Astrocyte (in vitro differentiated cells and primary cell): ENCODE measurements around the gene SGCA. TPM values are rescaled to one million over a fixed set of nuclear protein-coding genes. Genes with fewer than 3 reads are reported as not detected.

Experiments
- DNase-seq: peaks from one replicate; pipeline ENCODE4 v3.0.0-alpha.2; 2010; ENCODE audit warnings: low read depth
- FAIRE-seq: peaks from 2 replicates; lab custom pipeline; 2011; peaks lifted over from hg19 to GRCh38; lab: Jason Lieb, UNC
- H2AFZ ChIP-seq: 2 replicates; pipeline ENCODE4 v1.6.0; 2012; ENCODE audit warnings: low read depth, low read length, inconsistent platforms
- H3K27ac ChIP-seq: 2 replicates; pipeline ENCODE4 v1.5.1; 2011; ENCODE audit warnings: low read depth, low read length, inconsistent platforms
- H3K27me3 ChIP-seq: 2 replicates; pipeline ENCODE4 v1.6.0; 2011; ENCODE audit warnings: low read length, inconsistent platforms; ENCODE audit not compliant: insufficient read depth
- H3K36me3 ChIP-seq: 2 replicates; pipeline ENCODE4 v1.5.1; 2011; ENCODE audit warnings: low read length, inconsistent platforms; ENCODE audit not compliant: insufficient read depth
- H3K4me1 ChIP-seq: 2 replicates; pipeline ENCODE4 v1.5.1; 2011; ENCODE audit warnings: low read length, inconsistent platforms; ENCODE audit not compliant: insufficient read depth
- H3K4me2 ChIP-seq: 2 replicates; pipeline ENCODE4 v1.6.0; 2012; ENCODE audit warnings: low read length, inconsistent platforms
- H3K4me3 ChIP-seq: 2 replicates; pipeline ENCODE4 v1.5.1; 2011; ENCODE audit warnings: low read depth, mild to moderate bottlenecking, low read length, inconsistent platforms; ENCODE audit not compliant: insufficient read depth
- H3K79me2 ChIP-seq: 2 replicates; pipeline ENCODE4 v1.6.0; 2012; ENCODE audit warnings: mild to moderate bottlenecking, low read length, inconsistent platforms; ENCODE audit not compliant: insufficient read depth
- H3K9ac ChIP-seq: 2 replicates; pipeline ENCODE4 v1.6.0; 2012; ENCODE audit warnings: mild to moderate bottlenecking, low read length, inconsistent platforms
- H3K9me3 ChIP-seq: 2 replicates; pipeline ENCODE4 v1.5.1; 2012; ENCODE audit warnings: low read depth, mild to moderate bottlenecking, low read length, inconsistent platforms; ENCODE audit not compliant: insufficient read depth
- H4K20me1 ChIP-seq: 2 replicates; pipeline ENCODE4 v1.6.0; 2012; ENCODE audit warnings: low read length, inconsistent platforms; ENCODE audit not compliant: insufficient read depth
- H3K27ac Mint-ChIP-seq: one replicate; pipeline ENCODE4 v1.8.0; 2021; ENCODE audit warnings: mild to moderate bottlenecking, mixed read lengths; ENCODE audit not compliant: unreplicated experiment
- H3K27me3 Mint-ChIP-seq: one replicate; pipeline ENCODE4 v1.8.0; 2021; ENCODE audit warnings: low read depth, mixed read lengths; ENCODE audit not compliant: unreplicated experiment
- H3K36me3 Mint-ChIP-seq: one replicate; pipeline ENCODE4 v1.8.0; 2021; ENCODE audit warnings: low read depth, mixed read lengths; ENCODE audit not compliant: unreplicated experiment
- H3K4me1 Mint-ChIP-seq: one replicate; pipeline ENCODE4 v1.8.0; 2021; ENCODE audit warnings: low read depth, mixed read lengths; ENCODE audit not compliant: unreplicated experiment
- H3K4me3 Mint-ChIP-seq: one replicate; pipeline ENCODE4 v1.8.0; 2021; ENCODE audit warnings: mild to moderate bottlenecking, moderate library complexity, mixed read lengths; ENCODE audit not compliant: unreplicated experiment
- H3K9me3 Mint-ChIP-seq: one replicate; pipeline ENCODE4 v1.8.0; 2021; ENCODE audit warnings: mild to moderate bottlenecking, mixed read lengths; ENCODE audit not compliant: unreplicated experiment
- CTCF ChIP-seq: IDR thresholded peaks from 2 replicates; pipeline ENCODE4 v1.5.1; 2011; ENCODE audit warnings: low read depth, mild to moderate bottlenecking, inconsistent platforms, low read length, moderate library complexity; ENCODE audit not compliant: insufficient read depth
- EZH2 ChIP-seq: IDR thresholded peaks from 2 replicates; pipeline ENCODE4 v1.6.1; 2012; ENCODE audit warnings: mild to moderate bottlenecking, low read length, inconsistent platforms; ENCODE audit not compliant: insufficient read depth
- total RNA-seq: library from RNA; stranded (reverse); gene quantifications from 2 replicates; pipeline ENCODE4 v1.2.1, GENCODE V29; 2021

Gene SGCA
- total RNA-seq, 1 donor from 2014 or later: 0.32 TPM

GRCh38 chr17:50147841-50148225 is 18.0 kb upstream of the SGCA start:
- H3K4me2 ChIP-seq: peak overlapping the region; percentile 89
- H4K20me1 ChIP-seq: peaks cover 63% of the 10 kb centered on the region
- H2AFZ ChIP-seq: no peak overlapping the region
- peak overlapping the region; percentile 0 for H3K27ac ChIP-seq
- peaks cover 12% of the 10 kb centered on the region for H3K36me3 ChIP-seq
- peaks cover 39% of the 10 kb centered on the region for H3K4me1 ChIP-seq
- Mint-ChIP-seq H3K36me3 (peaks cover 20% of the 10 kb centered on the region), H3K4me3 (peak overlapping the region; percentile 92), H3K27ac (no peak overlapping the region), H3K4me1 (peaks cover 14% of the 10 kb centered on the region), H3K27me3 (no peaks in the 10 kb centered on the region), H3K9me3 (no peaks in the 10 kb centered on the region)
- H3K4me3 ChIP-seq: peak overlapping the region; percentile 71
- no peaks in the 10 kb centered on the region for H3K27me3 ChIP-seq
- no peak for DNase-seq
- FAIRE-seq: no peak
- peak overlapping the region; percentile 71 for H3K9ac ChIP-seq
- peaks cover 78% of the 10 kb centered on the region for H3K79me2 ChIP-seq
- TF ChIP-seq CTCF: no peak
- H3K9me3 ChIP-seq: no peaks in the 10 kb centered on the region

GRCh38 chr17:50148226-50149090 is 17.3 kb upstream of the SGCA start:
- no peaks in the 10 kb centered on the region for H3K27me3 Mint-ChIP-seq
- Histone ChIP-seq H3K4me1 (peaks cover 39% of the 10 kb centered on the region), H3K9ac (peak overlapping the region; percentile 71), H4K20me1 (peaks cover 58% of the 10 kb centered on the region), H3K36me3 (peaks cover 9% of the 10 kb centered on the region), H2AFZ (no peak overlapping the region), H3K27me3 (no peaks in the 10 kb centered on the region), H3K4me3 (peak overlapping the region; percentile 71), H3K4me2 (peak overlapping the region; percentile 89), H3K27ac (peak overlapping the region; percentile 3), H3K79me2 (peaks cover 72% of the 10 kb centered on the region), H3K9me3 (no peaks in the 10 kb centered on the region)
- peak overlapping the region; percentile 92 for H3K4me3 Mint-ChIP-seq
- no peak for TF ChIP-seq CTCF
- no peak for TF ChIP-seq EZH2
- H3K4me1 Mint-ChIP-seq: peaks cover 14% of the 10 kb centered on the region
- H3K27ac Mint-ChIP-seq: peak overlapping the region; percentile 18
- DNase-seq (no peak), FAIRE-seq (no peak)
- H3K36me3 Mint-ChIP-seq: peaks cover 14% of the 10 kb centered on the region
- no peaks in the 10 kb centered on the region for H3K9me3 Mint-ChIP-seq

GRCh38 chr17:50149091-50149416 is 16.8 kb upstream of the SGCA start:
- Histone ChIP-seq H3K4me3 (peak overlapping the region; percentile 71), H3K9me3 (no peaks in the 10 kb centered on the region), H3K79me2 (peaks cover 66% of the 10 kb centered on the region), H3K4me1 (peaks cover 39% of the 10 kb centered on the region), H3K9ac (peak overlapping the region; percentile 90), H3K27ac (peak overlapping the region; percentile 72), H2AFZ (no peak overlapping the region), H3K36me3 (peaks cover 9% of the 10 kb centered on the region), H4K20me1 (peaks cover 52% of the 10 kb centered on the region), H3K27me3 (no peaks in the 10 kb centered on the region), H3K4me2 (peak overlapping the region; percentile 89)
- Mint-ChIP-seq H3K27ac (no peak overlapping the region), H3K4me1 (peaks cover 14% of the 10 kb centered on the region), H3K27me3 (no peaks in the 10 kb centered on the region), H3K4me3 (peak overlapping the region; percentile 91), H3K9me3 (no peaks in the 10 kb centered on the region), H3K36me3 (peaks cover 12% of the 10 kb centered on the region)
- FAIRE-seq (no peak), DNase-seq (no peak)
- TF ChIP-seq CTCF (no peak), EZH2 (no peak)
